ENCODE results near the gene FNIP2.
"Not testable (repeated sequence)": the region's sequence is repeated elsewhere in the genome, so short reads cannot be mapped to it uniquely, and the experiment has no call there.

Gene FNIP2

DNA sequence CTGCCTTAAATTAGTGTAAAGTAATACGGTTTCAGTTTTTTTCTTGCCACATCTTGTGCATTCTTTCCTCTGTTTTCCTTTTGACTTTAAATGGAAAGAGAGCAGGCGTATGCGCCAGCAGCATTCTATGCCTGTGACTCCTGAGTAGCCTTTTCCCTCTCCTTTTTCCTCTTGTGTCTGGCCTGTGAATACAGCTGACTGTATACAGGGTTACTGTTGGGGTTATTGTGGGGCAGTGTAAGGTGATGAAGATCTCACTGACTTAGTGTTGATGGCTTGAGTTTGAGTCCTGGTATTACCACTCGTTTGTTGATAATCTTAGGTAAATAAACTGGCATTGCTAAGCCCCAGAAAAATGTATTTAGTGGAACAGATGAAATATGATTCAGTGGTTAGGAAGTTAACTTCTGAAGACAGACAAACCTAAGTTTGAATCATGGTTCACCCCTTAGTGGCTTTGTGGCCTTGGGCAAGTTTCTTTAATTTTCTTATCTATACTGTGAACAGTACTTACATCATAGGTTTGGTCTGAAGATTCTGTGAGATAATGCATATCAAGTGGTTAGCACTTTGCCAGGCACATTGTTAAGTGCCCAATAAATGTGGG, 105.1 kb downstream of the FNIP2 start:
- DNase-seq (ENCODE audit: low read depth) = no peak

DNA sequence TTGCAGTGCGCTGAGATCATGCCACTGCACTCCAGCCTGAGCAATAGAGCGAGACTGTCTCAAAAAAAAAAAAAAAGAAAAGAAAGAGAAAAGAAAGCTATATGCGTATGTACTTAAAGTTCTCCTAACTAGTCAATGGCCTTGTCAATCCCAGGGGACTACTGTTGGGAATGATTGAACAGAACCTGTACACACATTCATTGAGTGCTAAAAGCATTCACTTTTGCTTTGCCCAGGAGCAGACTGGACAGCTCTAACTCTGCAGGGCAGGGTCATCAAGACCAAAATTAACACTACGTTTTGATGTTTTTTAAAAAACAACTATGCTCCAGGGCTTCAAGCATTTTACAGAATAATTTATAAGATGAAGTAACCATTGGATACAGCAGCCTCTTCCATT, 106.2 kb downstream of the FNIP2 start:
- no peak for DNase-seq (ENCODE audit: low read depth)

DNA sequence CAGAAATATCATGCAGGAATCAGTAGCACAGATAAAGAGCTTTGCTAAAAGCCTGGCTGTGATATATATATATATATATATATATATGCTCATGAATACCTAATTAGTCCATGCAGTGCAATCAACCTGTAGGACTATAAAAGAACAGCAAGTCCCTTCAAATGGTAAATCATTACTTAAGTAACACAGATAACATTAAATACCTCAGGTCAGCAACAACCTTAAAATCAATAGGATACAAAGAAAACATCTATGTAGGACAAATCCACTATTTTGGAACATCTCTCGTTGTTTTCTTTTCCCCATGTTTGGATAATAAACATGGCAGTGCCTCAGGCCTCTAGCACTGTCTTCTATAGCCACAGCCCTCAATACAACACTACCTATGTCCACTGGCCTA, 106.6 kb downstream of the FNIP2 start:
- no peak for DNase-seq (ENCODE audit: low read depth)

DNA sequence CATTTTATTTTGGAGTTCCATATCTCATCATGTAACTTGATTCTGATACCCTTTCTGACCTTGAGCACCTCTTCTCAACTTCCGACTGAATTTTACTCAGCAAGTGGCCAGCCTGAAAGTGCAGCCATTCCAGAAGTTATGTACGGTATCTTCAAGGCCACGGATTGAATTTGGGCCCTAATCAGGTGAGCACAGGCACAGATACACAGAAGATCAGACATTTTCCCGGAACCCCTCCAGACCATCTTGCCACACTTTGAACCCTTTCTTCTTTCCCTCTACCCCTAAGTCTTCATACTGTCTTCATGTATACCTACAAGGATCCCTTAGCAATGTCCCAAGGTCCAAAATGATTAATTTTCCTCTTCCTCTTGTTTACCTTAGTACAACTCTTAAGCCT, 108.2 kb downstream of the FNIP2 start:
- DNase-seq (ENCODE audit: low read depth) = no peak

DNA sequence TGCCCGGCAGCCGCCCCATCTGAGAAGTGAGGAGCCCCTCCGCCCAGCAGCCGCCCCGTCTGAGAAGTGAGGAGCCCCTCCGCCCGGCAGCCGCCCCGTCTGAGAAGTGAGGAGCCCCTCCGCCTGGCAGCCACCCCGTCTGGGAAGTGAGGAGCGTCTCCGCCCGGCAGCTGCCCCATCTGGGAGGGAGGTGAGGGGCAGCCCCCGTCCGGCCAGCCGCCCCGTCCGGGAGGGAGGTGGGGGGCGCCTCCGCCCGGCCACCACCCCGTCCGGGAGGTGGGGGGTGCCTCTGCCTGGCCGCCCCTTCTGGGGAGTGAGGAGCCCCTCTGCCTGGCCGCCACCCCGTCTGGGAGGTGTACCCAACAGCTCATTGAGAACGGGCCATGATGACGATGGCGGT, 113.3 kb downstream of the FNIP2 start:
- DNase-seq (ENCODE audit: low read depth) = not testable (repeated sequence)

DNA sequence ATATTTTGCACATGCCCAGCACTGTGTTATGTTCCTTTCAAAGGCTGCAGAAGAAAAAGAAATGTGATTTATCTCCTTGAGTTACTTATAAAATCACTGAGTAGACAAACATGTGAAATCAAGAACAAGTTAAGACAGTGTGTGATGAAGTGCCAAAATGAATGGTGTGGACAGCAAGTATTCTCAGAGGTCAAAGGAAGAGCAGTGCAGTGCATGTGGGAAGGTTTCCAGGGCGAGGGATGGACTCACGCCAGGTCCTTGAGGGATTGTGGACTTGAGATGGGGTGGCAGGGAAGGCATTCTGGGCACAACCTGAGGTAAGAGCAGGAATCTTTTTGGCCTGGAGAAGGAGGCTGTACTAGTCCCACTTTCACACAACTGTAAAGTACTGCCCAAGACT, 115.5 kb downstream of the FNIP2 start:
- DNase-seq (ENCODE audit: low read depth) = no peak

DNA sequence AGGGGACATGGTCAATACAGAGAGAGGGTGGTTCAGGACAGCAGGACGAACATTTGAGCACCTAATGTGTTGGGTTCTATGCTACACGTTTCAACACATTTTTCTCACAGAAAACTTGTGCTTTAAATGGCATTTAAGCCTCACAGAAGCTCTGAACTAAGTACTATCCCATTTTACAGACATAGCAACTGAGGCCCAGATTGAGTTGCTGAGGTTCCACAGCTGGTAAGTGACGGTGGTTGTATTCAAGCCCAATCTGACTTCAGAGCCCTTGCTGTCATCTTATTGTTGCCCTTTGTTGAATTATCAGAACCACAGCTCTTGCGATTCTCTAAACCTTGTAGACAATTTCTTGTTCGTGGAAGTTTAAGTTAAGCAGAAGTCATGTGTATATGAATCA, 116.7 kb downstream of the FNIP2 start:
- no peak for DNase-seq (ENCODE audit: low read depth)

DNA sequence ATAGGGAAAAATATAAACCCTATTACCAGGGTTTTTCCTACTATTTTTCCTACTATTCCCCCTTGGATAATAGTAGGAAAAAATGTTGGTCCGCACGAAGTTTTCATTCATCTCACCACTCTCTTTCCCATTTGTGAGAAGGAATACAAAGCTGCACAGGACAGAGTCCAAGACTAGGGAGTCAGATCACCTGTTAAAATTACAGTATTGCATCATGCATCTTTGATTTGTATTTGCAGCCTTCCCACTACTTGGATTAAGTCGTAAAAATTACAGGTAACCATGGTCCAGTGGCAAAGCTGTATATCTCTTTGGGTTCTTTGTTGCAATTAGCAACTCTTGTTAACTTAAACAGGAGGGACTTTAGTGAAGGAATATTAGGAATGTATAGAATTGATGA, 121.5 kb downstream of the FNIP2 start:
- no peak for DNase-seq (ENCODE audit: low read depth)

DNA sequence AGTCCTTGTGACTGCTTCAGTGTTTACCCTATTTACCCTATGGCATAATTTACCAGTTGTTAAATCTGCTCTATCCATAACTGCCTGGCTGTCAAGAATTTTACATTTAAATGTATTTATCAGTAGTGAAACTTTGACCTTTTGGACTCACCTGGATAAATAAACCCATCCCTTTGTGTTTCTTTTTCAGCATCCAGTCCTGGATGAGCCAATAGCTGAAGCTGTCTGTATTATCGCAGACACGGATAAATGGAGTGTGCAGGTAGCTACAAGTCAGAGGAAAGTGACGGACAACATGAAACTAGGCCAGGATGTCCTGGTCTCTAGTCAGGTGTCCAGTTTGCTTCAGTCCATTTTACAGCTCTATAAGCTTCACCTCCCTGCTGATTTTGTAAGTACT, 122.4 kb downstream of the FNIP2 start:
- DNase-seq (ENCODE audit: low read depth) = no peak

DNA sequence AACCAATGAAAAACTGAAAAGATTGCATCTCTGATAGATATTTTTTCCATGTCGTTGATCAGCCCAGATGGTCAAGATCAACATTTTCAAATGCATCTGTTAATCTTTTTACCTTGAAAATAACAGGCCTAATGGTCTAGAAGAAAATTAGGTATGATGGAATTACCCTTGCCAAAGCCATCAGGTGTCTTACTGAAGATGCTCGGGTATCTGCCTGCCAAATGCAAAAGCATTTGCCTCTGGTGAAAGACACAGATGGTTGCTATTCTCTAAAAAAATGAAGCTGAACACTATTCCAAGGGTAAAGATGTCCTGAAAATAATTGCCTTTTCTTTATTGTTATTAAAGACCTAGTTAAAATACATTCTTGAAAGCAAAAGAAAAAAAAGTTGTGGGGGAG, 126.0 kb downstream of the FNIP2 start:
- DNase-seq (ENCODE audit: low read depth) = no peak

DNA sequence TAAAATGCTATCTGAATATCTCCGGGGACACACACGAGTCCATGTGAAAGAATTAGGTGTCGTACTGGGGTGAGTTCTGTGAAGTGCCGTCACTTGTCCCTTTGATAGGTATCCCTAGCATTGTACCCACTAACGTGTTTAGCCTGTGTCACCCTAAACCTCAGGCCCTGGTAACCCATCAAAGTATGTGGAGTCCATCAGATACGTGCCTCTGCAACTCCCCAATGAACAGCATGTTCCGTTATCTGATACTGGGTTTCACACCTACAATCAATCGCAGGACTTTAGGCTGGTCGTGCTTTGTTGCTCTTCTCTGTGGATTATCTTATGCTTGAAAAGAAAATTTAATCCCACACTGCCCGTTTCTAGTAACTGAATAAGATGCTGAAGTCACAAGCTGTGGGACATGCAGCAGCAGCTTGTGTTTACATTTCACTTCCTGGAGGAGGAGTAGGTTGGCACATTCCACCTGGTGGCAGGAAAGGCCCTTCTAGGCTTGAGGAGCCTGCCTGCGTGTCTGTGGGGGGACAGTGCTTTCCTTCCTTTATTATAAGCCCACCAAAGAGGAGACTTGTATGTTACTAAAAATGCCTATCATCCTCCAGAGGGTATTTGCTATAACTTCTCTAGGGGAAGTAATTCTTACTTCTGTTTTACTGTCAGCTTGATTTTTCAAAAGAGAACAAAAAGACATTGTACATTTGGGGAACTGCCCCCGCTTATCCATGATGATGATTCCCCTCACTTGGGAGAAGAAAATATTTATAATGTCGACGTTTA, 127.2 kb downstream of the FNIP2 start:
- DNase-seq (ENCODE audit: low read depth) = no peak

DNA sequence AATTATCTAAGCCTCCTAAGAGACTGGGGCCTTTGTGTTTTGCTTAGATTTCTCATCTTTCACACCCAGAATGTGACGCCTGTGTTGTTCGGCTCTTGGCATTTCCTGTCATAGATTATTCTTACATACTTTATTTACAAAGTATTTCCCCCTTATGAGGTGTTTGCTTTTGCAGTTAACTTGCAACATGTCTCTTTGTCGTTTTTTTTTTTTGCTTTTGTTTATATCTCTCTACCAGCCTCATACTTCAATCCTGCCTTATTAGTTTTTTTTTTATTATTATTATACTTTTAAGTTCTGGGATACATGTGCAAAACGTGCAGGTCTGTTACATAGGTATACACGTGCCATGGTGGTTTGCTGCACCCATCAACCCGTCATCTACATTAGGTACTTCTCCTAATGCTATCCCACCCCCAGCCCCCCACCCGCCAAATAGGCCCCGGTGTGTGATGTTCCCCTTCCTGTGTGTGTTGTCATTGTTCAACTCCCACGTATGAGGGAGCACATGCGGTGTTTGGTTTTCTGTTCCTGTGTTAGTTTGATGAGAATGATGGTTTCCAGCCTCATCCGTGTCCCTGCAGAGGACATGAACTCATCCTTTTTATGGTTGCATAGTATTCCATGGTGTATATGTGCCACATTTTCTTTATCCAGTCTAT, 127.9 kb downstream of the FNIP2 start:
- not testable (repeated sequence) for DNase-seq (ENCODE audit: low read depth)

DNA sequence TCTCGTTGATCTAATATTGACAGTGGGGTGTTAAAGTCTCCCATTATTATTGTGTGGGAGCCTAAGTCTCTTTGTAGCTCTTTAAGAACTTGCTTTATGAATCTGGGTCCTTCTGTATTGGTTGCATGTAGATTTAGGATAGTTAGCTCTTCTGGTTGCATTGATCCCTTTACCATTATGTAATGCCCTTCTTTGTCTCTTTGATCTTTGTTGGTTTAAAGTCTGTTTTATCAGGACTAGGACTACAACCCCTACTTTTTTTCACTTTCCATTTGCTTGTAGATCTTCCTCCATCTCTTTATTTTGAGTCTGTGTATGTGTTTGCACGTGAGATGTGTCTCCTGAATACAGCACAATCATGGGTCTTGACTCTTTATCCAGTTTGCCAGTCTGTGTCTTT, 131.6 kb downstream of the FNIP2 start:
- not testable (repeated sequence) for DNase-seq (ENCODE audit: low read depth)

DNA sequence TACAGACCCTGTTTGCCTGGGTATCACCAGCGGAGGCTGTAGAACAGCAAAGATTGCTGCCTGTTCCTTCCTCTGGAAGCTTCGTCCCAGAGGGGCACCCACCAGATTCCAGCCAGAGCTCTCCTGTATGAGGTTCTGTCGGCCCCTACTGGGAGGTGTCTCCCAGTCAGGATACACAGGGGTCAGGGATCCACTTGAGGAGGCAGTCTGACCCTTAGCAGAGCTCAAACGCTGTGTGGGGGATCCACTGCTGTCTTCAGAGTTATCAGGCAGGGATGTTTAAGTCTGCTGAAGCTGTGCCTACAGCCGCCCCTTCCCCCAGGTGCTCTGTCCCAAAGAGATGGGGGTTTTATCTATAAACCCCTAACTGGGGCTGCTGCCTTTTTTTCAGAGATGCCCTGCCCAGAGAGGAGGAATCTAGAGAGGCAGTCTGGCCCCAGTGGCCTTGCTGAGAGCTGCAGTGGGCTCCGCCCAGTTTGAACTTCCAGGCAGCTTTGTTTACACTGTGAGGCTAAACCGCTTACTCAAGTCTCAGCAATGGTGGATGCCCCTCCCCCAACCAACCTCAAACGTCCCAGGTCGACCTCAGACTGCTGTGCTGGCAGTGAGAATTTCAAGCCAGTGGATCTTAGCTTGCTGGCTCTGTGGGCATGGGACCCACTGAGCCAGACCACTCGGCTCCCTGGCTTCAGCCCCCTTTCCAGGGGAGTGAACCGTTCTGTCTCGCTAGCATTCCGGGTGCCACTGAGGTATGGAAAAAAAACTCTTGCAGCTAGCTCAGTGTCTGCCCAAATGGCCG, 133.7 kb downstream of the FNIP2 start:
- not testable (repeated sequence) for DNase-seq (ENCODE audit: low read depth)

DNA sequence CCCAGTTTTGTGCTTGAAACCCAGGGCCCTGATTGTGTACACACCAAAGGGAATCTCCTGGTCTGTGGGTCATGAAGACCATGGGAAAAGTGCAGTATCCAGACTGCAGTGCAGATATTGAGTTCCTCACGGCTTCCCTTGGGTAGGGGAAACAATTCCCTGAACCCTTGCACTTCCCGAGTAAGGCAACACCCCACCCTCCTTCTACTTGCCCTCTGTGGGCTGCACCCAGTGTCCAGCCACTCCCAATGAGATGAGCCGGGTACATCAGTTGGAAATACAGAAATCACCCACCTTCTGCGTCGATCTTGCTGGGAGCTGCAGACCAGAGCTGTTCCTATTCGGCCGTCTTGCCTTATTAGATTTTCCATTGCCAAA, 134.2 kb downstream of the FNIP2 start:
- DNase-seq (ENCODE audit: low read depth) = no peak

DNA sequence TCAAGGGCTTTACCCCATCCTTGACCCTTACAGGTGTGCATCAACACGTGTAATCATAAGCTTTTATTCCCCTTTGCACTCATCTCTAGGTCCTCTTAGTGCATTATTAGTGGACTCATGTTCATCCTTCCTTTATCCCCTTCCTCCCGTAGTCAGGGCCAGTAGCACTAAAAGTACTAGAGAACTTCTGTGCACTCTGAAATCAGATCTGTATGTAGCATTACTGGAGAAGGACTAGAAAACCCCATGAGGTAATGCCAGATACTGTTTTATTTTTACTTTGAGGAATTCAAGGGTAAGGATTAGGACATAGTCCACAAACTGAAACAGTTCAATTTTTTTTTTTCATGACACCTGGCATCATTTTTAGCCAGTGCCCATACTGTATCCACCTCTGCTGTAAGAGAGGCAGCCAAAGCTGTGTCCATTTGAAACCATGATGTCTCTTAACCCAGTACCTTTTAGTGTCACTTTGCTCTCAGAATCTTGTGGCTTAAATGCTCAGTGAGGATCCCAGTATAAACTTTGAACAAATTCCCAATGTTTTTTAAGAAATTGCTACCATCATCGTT, 134.7 kb downstream of the FNIP2 start:
- DNase-seq (ENCODE audit: low read depth) = no peak

DNA sequence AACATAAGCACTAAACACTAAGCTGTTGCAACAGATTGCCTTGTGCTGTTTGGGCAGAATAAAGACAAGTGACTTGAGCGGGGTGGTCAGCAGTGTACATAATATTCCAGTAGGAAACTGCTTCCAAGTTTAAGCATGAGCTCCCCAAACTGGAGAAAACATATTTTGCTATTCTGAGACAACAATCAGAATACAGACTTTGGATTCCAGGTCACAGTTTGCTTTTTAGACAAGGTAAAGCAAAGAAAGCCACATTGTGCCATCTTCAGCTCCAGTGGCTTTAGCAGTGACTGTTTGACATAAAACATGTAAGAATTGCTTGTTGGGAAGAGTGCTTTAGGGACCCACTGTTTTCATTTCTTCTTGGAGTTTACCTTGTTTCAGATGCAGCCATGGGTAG, 136.0 kb downstream of the FNIP2 start:
- no peak for DNase-seq (ENCODE audit: low read depth)

DNA sequence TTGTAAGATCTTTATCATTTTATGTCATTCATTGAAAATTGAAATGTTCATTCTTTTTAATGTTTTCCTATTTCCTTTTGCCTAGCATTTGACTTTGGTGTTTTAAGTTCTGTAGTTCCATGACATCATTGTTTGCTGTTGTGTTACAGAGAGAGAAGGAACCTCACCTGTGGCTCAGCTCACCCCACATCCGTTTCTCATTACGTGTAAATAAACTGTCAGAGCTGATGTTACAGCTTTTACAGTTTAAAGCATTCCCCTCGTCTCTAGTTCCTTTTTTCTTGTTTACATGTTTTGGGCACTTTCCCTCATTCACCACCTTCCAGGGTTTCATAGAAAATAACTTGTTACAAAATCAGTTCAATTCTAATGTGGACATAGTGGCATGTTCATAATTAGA, 137.2 kb downstream of the FNIP2 start:
- DNase-seq (ENCODE audit: low read depth) = no peak

DNA sequence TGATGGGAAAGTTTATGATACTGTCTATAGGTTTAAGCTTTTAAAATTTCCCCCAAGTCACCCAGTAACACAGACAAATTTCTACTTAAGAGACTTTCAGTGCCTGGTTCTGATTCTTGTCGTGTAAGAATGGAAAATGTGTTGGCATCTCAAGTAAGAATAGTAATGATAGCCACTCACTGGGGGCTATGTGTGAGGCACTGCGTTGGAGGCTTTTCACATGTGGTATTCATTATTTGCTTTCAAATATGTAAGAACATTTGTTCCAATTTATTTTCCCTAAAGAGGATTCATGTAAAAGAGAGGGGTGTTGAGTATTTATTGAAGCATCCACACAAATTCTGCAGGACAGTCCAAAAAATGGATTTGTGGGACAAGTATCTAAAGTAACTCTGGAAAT, 143.6 kb downstream of the FNIP2 start:
- DNase-seq (ENCODE audit: low read depth) = no peak

DNA sequence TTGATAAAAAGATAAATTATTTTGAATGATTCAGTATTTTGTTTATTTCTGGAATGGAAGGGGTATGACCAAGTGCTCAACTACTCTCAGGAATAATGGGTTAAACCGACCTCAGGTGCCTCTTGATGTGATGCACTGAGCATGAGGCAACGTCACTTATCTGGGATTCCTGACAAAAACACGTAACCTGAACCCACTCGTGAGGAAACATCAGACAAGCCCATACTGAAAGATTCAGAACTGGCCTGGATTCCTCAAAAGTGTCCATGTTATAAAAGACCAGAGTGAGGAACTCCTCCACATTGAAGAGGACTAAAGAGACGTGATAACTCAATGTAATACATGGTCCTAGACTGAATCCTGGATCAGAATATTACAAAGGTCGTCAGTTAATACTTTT, 144.0 kb downstream of the FNIP2 start:
- no peak for DNase-seq (ENCODE audit: low read depth)

DNA sequence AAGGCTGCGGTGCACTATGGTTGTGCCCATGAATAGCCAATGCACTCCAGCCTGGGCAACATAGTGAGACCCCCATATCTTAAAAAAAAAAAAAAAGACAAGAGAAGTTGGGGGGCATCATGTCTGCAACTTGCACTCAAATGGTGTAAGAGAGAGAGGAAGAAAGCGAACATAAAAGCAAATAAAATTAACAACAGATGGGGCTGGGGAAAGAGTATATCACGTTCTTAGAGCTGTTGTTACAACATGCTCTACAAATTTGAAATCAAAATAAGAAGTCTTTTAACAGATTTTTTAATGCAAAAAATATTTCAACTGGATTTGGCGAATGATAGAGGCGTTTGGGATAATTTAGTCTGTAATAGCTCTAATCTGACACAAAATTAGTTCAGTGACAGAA, 144.9 kb downstream of the FNIP2 start:
- no peak for DNase-seq (ENCODE audit: low read depth)

DNA sequence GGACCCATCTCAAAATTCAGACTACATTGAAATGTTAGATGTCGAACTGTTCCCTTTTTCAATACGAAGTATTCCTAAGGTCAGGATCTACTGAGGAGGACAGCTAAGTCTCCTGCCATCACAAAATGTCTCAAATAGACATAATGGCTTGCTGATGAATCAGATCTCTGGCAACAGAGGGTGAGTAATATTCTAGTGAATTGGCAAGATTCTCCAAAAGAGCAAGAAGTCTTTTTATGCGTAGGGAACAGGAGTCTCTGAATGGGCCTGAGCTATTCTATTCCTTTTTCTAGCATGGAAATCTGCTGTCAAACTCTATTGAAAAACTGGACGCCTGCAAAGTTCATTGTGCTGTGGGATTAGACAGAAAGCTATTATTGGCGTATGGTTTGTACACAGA, 145.4 kb downstream of the FNIP2 start:
- DNase-seq (ENCODE audit: low read depth) = no peak
